Stimulated activated CD8-positive, alpha-beta memory T cell treated with anti-CD3 and anti-CD28 coated beads, Interleukin-2, amount 100 ng/mL, for 48 hours (primary cell): ENCODE measurements around the gene SLC48A1.

ENCODE experiments used
- DNase-seq, 2 donors: peaks; one replicate each; pipeline ENCODE4 v3.0.0-alpha.2; 2020; ENCODE audit warnings: low read depth in 2 of 2

Gene SLC48A1

DNA sequence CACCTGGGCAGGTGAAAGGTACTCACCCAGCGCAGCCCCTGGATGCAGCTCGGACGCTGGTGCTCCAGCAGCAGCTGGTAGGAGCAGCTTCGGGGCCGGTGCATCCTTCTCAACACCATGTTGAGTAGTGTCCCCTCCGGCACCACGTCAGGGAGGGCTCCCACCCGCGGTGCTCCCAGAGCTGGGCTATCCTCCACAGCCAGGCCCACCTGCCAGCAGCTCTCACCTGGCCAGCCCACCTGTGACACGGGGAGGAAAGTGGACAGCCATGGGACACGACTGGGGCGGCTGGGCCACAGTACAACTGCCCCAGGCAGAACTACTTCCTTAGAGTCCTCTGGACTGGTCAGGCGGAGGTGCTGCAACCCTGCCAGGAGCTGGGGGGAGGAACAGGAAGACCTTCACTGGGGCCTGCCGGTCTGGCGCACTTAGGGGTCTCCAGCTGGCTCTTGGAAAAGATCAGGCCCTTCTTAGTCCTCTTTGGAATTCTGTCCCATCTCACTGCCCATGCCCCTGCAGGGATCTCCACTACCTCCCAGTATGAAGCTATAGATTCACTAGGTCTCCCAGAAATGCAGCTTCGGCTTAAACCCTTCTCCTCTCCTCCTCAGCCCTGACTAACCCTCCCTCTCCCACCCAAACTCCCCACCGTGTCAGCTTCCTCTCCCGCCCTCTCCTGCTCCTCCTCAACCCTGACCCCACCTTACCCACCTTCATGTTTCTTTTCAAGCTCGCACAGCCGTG, 15.0 kb upstream of the SLC48A1 start:
- DNase-seq: no peak

DNA sequence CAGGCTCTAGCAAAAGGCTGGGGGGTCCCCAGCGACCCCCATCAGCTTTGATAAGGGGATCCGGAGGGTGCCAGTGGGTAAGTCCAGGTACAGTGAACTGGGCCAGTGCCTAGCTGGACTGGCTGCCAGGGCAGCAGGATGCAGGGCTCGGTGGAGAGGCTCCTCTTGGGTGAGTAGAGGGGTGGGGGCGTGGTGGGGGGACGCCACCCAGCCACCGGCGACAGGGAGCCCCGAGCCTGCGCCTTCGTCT, 14.5 kb upstream of the SLC48A1 start:
- no peak for DNase-seq

DNA sequence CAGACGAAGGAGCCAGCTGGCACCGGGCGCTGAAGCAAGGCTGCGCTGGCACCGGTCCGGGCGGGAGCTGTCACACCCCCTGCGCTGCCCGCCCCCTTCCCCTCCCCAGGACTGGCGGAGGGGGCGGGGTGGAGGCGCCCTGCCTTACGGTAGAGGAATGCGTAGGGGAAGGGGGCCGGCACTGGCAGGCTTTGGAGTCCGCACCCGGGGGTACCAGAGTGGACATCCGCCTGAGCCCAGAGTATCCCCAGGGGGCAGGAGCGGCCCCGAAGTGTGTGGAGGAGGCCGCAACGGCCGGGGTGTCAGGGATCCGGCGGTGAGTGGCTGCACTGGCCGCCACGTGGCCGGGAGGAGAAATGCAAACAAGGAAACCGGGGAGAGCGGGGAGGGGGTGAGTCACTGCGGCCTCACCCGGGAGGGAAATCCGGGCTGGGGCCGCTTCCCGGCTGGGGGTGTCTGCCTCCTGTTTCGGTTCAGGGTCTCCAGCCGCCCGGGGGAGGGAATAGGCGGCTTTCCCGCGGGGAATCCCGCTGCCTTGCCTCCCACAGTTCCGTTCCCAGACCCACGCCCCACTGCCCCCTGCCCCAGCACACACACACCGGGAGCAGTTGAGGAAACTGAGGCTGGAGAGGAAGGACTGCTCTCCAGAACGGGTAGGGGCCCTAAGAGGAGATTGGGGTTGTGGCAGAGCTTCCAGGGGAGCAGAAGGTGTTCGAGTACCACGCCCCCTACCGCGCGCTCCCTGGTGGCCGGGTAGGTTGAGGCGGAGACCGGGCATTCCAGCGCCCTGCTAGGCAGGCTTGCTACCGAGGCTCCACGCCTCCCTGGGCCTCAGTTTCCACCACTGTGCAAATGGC, 14.0 kb upstream of the SLC48A1 start, which contains the start of gene RAPGEF3:
Gene RAPGEF3, minus strand, starts transcription at position 47 of the 857 bp plus-strand sequence. CDS start 324 bp downstream, outside the sequence.
- peak; percentile 55 for DNase-seq

DNA sequence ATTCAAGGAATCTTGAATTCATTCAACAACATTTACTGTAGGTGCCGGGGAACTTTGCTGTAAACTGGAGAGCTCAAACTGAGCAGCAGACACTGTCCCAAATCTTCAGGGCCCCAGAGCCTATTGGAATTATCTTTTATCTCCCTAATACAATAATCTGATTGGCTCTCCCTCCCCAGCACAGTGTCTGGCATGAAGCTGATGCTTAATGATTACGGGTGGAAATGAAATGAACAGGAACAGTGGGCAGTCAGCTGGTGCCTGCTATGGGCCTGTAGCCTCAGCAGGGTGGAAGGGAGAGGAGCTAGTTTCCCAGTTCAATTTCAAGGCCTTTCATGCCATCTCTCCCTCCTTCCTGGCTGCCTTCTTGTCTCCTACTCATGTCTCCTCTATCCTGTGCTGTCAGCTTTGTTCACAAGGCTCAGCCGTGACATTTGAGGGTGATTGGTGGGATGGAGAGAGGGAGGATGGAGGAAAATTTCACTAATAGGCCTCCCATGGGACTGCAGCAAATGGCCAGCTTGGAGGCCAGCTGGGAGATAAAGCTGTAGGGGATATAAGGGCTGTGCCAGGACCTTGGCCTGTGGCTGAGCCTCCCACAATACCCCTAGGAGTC, 10.1 kb upstream of the SLC48A1 start:
- no peak for DNase-seq

DNA sequence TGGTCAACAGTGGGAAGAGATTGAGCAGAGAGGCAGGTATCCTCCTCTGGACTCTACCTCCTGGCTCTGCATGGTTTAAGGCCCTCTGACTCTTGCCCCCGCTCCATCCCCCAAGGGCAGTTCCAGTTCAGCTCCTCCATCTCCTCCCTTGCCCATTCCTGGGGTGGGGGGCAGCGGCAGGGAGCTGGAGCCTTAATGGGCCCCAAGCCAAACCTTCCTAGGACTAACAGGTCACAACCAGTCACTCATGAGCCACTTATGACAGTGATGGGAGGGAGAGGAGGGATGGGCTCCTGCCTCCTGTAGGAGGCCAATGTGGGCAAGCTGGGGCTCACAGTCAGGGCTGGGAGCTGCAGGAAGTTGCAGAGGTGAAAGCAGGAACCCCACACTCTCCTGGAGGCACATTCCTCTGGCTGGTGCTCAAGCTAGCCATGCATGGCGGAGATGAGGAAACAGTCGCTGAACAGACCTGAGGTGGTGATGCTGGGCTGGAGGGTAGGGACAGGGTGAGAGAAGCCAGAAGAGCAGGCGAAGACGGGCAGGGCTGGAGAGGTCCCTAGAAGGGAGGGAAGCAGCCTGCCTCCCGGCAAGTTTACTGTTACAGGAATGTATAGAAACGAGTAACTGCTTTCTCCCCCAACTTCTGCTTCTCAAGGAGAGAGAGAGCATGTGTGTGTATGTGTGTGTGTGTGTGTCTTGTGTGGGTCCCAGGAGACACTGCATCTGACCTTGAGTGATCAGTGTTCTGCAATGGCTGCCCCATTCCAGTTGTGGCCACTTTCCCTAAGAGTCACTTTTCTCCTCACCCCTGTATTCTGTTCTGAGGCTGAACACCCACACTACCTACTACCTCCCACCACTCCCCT, 9.3 kb upstream of the SLC48A1 start:
- no peak for DNase-seq

DNA sequence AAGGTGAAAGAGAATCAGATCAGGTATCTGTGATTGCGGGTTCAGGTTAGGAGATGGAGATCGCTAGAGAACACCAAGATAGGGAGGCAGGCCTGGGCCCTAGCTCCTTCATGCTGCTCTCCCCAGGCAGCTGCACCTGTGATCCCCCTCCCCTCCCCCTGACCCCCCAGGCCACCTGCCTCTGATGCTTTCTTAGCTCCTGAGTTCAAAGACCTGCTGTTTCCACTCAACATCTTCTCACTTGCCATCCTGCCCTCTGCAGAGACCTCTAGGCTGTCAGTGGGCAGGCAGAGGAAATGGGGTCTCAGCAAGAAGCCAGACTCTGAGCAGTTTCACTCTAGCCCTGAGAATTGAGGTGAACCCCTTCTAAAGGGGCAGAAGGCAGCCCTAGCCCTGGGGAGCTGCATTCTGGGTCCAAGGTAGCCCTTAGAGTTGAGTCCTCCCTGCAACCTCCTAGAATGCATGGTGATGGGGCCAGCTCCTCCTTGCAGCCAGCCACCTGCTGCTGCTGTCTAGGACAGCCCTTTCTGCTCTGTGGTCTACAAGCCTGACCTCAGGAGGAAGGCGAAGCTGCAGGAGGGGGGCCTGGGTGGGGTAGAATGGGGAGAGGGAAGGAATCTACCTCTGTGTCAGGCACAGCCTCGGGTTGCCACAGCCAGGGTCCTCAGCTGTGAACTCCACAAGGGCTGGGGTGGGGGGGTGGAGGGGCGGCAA, 6.4 kb upstream of the SLC48A1 start:
- no peak for DNase-seq

DNA sequence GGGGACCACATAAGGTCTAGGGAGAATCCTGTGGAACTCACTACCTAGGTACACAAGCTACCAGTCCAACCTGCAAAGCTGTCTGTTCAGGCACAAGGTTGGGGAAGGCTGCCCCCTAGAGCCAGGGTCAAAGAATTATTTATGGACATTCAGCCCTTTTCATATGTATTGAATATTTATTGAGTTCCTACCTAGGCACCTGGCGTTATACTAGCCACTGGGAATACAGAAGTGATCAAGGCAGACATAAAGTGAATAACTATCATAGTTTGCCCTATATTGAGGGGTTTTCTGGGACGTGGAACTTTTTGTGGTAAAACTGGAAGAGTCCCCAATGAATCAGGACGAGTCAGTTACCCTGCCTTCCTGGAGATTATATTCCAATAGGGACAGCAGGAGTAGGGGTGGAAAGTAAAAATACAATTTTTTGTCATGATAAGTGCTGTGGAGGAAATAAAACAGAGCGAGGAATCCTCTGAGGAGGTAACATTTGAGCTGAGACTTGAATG, 5.8 kb upstream of the SLC48A1 start:
- peak; percentile 56 to 62 for DNase-seq

DNA sequence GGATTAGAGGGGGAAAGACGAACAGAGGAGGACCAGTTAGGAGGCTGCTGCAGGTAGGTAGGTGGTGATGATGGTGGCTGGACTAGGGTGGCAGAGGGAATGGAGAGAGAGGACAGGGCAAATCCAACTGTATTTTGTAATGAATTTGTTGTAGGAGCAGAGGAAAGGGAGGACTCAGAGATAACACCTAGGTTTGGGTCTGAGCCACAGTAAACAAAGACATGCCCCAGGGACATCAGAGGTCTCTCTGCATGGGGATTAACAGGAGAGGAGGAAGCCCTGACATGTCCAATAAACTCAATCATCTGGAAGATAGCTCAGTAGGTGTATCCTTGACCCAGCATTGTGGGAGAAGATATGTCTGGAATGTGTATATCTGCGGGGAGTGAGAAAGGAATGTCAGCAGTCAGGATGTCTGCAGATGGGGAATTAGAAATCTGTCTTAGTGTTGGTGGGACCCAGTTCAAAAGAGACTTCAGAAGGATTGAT, 4.7 kb upstream of the SLC48A1 start:
- DNase-seq: no peak

DNA sequence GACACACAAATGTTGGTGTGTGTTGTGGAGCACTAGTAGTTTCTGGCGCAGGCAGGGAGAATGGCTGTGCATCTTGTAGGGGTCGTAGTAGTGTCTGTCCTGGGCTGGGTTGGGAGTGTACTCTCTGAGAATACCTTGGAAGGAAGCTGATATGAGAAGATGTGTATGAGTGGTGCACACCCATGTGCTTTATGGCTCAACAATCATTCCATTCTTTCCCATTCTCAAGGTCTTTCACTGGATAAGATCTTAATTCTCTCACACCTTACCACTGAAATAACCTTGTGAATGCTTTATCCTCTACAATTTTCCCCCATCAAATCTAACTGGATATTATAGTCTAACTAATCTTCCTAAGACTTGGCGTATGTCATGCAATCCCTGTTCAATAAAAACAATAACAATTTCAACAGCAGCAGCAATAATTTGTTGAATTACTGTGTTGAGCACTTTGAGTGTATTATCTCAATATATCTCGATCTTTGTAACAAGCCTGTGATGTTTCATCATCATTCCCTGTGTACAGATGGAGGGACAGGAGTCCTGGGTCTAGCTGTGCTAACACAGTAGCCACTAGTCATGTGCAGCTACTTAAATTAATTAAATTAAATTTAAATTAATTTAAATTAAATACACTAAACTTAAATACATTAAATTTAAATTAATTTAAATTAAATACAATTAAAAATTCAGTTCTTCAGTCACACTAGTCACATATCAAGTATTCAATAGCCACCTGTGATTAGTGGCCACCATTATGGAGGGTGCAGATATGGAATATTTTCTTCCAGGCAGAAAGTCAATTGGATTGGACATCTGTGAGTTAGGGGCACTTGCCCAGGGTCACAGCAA, 3.6 kb upstream of the SLC48A1 start:
- DNase-seq: no peak

DNA sequence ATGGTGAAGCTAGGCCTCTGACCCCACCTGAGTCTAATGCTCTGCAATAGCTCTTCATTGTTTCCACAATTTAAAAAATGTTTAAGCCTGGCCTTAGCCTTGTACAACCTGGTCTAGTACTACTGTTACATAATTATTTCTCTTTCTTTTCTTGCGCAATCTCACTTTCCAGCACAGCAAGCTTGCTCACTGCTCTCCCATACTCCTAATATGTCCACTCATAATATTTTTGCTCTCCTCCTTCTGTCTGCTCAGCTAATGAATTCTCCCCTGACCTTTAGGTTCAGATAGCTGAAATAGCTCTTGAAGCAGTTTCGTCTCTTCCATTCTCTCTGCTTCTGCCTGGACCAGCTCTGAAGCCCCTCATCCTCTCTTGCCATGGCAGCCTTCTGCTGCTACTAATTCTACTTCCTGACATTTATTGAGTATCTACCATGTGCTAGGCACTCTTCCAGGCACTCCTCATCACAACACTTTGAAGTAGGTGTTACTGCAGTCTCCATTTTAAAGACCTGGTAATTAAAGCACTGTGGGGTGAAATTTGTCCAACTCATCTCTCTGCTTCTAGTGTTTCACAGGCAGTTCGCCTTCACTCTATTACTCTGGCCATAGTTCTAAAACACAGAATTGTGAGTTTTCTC, 2.8 kb upstream of the SLC48A1 start:
- no peak for DNase-seq

DNA sequence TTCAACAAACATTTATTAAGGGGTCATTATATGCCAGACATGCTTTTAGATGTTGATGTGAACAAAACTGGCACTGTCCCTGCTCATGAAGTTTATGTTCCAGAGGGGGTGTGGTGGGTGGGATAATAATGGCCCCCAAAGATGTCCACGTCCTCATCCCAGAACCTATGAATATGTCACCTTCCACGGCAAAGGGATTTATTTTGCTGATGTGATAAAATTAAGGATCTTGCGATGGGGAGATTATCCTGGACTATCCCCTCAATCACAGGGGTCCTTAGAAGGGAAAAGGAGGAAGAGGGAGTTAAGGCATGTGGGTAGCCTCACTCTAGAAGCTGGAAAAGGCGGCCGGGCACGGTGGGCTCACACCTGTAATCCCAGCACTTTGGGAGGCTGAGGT, 1.7 kb upstream of the SLC48A1 start:
- DNase-seq: no peak

DNA sequence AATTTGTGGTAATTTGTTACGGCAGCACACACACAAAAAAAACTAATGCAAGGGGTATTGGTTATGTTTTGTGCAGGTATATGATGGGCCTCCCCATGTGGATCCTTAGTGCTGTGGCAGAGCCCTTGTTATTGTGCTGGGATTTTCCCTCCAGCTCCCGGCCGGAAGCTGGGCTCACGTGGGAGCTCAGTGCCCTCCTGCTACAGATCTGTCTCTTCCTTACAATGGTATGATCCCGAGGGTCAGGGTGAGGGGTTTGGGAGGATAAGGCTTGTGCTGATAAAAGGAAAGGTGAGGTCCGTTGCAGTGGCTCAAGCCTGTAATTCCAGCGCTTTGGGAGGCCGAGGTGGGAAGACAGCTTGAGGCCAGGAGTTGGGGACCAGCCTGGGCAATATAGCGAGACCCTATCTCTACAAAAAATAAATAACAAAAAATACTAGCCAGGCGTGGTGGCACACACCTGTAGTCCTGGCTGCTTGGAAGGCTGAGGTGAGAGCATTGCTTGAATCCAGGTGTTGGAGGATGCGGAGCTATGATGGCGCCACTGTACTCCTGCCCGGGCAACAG, 861 bp upstream of the SLC48A1 start:
- no peak for DNase-seq

DNA sequence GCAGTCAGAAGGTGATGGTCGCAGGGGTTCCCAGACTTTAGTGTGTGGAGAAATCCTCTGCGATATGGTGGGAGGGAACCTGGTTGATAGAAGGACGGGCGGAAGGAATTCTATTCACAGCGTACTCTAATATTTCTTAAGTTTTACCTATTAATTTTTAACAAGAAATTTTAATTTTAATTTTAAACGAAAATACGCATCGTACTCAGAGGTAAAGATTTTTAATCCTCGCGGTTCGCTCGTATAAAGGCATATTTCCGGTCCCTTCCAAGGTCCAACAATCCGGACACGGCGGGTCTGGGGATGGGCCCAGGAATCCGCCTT, 338 bp upstream of the SLC48A1 start:
- no peak for DNase-seq

DNA sequence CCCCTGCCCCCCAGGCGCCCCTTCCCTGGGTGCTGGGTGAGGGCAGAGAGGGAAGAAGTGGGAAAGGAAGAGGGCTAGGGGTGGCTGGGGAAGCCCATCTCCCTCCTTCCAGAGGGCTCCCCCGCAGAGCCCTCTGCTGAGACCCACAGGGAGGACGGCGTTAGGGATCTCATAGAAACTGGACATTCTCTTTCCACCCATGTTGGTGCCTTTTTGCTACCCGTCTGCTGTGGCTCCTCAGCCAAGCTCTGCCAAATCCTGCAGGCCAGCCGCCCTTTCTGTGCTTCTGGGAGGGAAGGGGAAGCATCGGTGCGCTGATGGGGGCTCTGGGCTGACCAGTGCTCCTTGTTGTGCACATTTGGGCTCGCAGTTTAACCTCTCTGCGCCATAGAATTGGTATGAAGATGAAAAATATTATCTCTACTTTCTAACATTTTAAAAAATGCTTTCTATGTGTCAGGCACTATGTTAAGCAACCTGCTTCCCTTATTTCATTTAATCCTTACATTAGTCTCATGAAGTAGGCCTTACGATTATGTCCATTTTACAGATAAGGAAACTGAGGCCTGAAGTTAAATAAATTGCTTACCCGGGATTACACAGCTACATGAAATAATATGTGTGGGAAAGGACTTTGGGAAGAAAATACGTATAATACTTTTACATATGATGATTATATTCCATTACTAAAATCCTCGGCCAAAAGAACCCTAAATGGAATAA, 981 bp downstream of the SLC48A1 start:
- DNase-seq: no peak

DNA sequence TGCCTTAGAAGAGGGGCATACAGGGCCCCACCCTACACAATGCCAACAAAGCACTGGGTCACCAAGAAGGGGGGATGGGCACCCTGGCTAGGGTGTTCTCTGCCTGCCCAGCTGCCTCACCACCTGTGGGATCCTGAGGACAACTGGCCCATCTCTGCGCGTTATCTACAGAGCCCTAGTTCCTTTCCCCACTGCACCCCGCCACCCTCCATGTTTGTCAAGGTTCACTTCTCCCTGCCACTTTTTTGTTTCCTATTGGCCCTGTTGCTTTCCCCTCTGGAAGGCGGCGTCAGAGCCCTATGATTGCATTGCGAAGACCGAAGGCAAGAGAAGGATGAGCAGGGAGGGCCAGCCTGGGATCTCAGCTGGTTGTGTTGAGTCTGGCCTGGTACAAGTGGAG, 1.6 kb downstream of the SLC48A1 start:
- DNase-seq: no peak

DNA sequence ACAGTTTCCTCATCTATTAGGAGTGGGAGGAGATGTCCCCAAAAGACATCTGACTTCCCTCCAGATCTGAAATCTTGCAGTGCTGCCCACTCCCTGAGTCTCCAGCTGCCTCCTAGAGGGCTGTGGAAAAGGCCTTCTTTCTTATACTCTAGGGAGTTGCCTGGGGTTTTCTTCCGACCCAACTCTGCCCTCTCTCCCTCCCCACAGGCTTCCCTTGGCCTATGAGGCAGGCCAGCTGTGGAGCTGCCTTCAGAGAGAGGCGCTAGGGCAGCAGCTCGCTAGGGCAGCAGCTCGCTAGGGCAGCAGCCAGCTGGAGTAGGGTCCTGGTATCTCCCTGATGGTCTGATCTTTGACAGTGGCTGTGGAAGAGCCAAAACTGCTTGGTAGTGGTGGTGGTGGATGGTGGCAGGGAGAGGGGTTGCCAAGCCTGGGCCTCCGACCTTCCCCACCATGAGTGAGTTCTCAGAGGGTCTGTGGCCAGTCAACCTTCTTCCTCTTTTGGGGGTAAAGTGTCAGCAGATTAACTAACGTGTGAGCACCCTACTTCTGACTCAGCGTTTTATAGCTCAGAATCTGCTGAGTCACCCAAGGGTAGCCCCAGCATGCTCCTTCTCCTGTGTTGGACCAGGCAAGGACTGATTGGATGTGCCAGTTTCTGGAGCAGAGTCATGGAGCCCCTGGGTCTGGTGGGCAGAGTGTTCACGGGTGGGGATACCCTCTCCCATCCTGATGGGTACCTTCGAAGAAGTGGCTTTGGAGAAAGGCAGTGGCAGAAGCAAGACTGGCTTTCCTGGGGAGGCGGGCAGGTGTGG, 2.3 kb downstream of the SLC48A1 start:
- no peak for DNase-seq

DNA sequence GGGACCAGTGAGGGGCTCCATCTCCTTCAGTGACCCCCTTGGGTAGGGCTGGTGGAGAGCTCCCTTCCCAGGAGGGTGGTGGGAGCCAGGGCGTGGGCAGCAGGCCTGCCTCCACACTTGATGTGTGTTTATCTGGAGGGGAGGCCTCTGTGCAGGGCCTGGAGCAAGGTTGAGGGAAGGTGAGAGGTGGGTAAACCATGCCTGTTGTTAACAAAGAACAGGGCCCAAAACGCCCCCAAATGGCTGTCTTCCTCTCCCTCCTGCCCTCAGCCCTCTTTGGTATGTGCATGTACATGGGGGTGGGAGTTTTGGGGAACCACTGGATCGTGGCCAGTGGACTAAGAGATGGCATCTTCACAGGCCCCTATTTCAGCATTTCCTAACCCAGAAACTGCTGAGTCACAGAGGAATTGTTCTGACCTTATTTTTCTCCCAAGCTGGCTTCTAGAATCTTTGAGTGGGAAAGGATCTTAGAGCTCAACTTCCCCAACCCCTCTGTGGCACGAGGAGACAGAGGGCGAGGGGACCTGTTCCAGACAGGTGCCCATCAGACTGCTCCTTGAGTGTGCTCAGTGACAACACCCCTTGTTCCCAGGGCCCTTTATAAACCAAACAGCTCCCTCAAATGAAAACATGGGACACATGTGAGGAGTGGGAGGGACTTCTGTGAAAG, 3.6 kb downstream of the SLC48A1 start:
- DNase-seq: no peak
